DMS153 treated with DMSO at 0.1 percent for 48 hours (cell line): ENCODE measurements around the gene TMEM135.
"Not testable (repeated sequence)": the region's sequence is repeated elsewhere in the genome, so short reads cannot be mapped to it uniquely, and the experiment has no call there.

Experiments
- DNase-seq: peaks from one replicate; lab custom pipeline; 2025; ENCODE audit not compliant: unreplicated experiment; lab: John Stamatoyannopoulos, UW

Gene TMEM135

DNA sequence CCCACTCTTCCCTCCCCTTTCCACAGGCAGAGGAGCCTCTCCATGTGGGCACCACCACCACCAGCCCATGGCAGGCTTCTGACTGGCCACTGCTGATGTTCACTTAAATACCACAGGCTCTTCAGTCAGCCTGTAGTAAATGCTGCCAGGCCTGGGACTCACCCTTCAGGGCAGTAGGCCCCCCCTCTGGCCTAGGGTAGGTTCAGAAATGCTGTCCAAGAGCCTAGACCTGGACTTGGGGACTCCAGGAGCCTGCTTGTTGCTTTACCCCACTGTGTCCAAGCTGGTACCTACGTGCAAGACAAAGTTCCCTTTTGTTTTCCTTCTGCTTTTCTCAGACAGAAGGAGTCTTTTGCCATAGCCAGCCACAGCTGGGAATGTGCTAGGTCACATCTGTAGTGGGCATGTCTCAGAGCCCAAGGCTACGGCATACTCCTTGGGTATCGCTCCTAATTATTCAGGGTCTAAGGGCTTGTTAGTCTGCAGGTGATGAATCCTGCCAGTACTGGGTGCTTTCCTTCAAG is 38.6 kb downstream of the TMEM135 start:
- DNase-seq = no peak

DNA sequence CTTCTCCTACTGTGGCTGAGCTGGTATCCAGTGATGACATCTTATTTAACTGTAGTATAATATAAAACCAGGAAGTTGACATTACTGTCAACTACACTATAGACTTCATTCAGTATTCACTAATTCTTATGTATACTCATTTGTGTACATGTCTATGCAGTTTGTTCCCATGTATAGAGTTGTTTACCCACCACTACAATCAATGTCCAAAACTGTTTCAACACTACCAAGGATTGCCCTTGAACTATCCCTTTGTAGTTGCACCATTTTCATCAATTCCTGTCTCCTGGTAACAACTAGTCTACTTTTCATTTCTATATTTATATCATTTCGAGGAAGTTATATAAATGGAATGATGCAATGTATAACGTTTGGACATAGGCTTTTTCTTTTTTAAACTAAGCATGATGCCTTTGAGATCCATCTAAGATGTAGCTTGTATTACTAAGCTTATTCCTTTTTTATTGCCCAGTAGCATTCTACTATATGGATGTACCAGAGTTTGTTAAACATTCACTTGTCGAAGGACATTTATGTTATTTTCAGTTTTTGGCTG is 39.2 kb downstream of the TMEM135 start:
- no peak for DNase-seq

DNA sequence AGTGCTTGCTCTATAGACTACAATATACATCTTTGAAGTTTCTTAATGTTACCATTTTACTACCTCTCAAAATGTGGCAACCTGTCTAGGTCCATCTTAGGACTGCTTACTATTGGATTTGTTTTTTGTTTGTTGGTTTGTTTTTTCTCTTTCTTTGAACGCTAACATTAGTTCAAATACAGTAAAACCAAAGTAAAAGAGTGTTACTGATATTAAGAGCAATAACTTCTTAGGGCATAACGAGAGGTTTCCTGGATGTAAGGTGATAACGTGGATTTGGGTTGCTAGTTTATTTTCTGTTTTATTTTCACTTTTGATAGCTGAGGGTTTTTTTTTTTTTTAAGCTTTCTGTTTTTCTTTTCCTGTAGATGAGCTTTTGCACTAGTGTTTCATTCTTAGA is 43.6 kb downstream of the TMEM135 start:
- DNase-seq = no peak

DNA sequence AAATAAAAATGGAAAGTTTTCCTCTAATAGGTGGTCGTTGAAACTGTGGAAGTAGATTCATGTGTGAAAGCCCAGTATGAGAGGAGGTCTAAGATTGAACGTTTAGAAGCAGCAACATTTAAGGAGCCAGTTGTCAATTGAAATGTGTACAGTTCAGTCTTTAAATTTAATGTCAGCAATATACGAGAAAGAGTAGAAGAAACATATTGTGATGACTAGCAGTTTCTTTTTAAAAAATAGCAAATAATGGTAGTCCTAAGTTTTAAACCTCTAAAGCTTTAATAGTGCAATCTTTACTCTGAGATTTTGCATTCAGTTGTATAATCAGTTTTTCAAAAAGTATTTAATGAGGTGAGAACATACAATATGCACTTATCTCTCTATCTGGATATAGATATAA is 44.9 kb downstream of the TMEM135 start:
- no peak for DNase-seq

DNA sequence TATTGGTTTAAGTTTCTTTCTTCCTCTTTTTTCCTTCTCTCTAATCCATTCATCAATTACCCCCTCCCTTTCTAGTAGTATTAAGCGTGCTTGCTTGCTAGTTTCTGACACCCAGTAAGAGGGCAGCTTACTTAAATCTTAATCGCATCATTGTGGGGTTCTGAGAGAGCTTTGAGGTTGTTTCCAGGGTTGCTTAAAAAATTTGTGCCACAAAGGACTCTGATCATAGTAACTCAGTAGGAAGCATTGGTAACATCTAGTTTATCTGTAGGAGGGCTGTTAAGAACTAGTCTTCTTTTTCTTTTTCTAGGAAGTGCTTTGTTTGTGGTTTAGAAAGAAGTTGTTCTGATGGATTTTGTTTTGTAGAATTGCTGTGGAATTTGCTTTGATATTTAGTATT is 45.3 kb downstream of the TMEM135 start:
- no peak for DNase-seq

DNA sequence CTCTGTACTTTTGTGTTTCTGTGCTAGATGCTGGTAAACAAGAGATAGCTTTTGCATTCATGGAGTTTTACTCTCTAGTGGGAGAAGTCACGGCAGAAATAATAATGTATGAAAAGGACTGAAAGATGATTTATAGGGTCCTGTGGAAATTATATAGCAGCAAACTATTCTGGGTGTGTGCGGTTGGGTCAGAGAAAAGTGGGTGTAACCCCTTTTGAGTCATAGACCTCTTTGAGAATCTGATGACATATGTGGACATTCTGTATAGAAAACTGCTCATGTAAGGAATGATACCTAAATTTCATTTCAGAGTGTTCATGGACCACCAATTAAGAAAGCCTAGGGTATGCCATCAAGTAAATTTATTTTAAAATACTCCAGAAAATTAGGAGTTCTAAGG is 54.4 kb downstream of the TMEM135 start:
- DNase-seq = no peak

DNA sequence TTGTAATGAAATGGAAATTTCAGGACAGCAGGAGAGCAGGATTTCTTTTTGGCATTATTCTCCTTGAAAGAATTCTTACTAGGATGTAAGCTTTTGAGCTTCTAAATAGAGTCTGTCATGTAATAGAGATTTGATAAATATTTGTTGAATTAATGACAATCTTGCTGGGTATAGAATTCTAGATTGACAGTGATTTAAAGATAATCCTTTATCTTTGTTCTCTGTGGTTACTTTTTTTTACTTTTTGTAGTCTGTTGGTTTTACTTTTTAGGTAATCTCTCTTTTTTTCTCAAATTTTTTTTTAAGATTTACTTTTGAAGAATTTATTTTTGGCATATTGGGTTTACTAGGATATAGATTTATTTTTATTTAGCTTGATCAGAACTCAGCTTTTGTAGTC is 54.8 kb downstream of the TMEM135 start:
- DNase-seq = no peak

DNA sequence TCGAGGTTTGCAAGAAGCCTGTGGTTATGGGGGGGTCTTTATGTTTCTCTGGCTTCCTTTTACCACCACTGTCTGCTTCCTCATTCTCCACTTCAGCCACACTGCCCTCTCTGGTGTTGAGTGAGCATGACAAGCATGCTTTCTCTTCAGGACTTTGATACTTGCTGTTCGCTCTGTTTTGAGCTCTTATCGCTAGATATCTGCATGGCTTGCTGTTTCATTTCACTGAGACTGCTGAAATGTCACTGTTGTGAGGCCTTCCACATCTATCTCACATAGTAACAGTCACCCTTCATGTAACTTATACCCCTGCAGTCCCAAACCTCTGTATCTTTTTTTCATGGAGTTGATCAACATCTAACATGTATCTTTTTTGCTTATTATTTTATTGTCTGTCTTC is 59.8 kb downstream of the TMEM135 start:
- peak; percentile 3 for DNase-seq

DNA sequence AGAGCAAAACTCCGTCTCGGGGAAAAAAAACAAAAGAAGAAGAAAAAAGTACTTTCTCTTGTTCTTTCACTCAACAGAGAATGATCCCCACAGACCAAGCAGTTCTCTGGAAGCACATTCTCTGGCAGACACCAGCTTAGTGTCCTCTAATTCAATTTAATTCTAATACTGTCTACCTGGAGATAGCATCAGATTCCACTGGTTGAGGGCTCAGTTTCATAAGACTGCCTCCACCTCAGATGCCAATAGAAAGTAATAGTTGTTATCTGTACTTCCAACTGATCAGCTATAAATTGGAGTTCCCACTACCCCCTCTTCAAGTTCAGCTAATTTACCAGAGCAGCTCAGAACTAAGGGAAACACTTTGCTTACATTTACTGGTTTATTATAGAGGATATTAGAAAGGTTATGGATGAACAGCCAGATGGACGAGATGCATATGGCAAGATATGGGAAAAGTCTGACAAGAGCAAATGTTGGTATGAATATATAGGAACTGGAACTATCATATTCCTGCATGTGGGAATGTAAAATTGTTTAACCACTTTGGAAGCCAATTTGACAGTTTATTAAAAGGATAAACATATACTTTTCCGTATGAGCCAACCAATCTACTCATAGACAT is 64.3 kb downstream of the TMEM135 start:
- no peak for DNase-seq

DNA sequence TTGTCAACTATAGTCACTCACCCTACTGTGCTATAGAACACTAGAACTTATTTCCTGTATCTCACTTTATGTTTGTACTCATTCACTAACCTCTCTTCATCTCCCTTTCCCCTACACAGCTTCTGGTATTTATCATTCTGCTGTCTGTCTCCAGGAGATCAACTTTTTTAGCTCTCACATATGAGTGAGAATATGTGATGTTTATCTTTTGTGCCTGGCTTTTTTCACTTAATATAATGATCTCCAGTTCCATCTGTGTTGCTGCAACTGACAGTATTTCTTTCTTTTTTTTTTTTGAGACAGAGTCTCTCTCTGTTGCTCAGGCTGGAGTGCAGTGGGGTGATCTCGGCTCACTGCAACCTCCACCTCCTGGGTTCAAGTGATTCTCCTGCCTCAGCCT is 68.1 kb downstream of the TMEM135 start:
- DNase-seq = not testable (repeated sequence)

DNA sequence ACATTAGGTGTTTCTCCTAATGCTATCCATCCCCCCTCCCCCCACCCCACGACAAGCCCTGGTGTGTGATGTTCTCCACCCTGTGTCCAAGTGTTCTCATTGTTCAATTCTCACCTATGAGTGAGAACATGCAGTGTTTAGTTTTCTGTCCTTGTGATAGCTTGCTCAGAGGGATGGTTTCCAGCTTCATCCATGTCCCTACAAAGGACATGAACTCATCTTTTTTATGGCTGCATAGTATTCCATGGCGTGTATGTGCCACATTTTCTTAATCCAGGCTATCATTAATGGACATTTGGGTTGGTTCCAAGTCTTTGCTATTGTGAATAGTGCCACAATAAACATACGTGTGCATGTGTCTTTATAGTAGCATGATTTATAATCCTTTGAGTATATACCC is 69.6 kb downstream of the TMEM135 start:
- not testable (repeated sequence) for DNase-seq

DNA sequence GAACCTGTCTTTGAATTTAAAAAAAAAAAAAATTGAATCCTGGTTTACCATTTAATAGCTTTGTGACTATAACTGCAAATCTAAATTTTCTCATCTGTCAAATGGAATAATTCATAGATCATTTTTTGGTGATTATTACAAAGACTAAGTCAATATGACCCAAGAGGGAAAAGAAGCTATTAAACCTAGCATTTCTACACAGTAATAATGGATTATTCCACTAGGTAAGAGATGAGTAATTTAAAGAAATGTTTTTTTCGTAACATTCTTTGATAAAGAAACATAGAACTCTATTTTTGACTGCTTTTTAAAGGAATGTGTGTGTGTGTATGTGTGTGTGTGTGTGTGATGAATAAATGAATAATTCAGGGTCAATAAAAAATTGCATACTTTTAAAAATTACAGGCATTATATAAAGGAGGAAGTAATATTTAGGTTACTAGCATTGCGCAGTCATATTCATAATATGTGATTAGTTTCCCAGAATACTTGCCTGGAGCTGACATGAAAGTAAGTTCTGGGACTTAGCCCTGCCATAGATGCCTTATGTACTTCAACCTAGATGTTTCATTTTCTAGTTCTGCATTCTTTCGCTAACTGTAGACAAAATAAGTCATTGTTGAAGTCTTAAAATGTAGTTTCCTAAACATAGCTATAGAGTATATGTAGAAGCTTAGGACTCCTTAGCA is 72.9 kb downstream of the TMEM135 start:
- DNase-seq = no peak

DNA sequence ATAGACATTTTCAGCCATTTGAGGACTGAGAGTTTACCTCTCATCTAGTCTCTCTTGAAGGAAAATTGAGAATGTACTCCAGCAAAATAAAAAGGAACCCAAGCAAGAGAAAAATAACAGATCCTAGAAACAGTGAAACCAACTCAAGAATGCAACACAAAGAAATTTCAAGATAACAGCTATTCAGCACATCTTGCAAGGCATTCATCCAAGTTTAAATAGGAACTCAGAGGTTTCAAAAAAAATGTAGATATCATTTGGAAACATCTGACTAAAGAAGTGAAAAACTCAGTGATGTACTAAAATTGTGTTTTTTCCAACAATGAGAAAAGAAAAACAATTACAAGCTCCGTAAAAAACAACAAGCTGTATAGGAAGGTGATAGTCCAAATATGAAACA is 76.4 kb downstream of the TMEM135 start:
- no peak for DNase-seq

DNA sequence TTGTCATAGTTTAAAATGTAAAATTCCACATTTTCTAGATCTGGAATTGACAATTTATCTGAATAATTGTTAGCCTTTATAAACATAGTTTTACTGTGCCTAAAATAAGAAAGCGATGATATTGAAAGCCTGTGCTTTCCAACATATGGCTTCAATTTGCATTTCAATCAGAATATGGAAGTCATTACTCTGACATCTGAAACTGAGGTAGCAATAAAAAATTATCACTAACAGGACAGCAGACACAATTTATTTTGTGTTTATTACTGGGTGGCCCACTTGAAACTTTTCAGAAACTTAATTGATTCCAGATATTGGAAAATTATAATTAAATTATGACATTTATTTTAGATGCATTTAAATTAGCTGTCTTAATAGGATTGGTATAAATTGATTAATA is 78.5 kb downstream of the TMEM135 start:
- DNase-seq = no peak

DNA sequence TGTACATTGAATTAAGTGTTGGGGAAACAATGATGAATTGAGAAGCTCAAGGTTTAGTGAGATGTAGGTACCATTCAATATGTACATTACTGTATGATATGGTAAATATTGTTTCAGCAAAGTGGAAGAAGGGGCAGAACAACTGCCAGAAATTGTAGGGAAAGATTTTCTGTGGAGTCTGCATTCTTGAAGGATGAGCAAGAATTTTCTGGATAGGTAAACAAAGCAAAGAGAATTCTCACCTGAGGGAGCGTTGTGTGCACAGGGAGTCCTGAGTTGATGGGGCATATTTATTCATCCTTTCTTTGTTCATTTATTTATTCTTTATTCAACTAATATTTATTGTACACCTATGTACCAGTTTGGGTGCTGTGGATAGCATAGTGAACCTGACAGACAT is 83.2 kb downstream of the TMEM135 start:
- DNase-seq = no peak

DNA sequence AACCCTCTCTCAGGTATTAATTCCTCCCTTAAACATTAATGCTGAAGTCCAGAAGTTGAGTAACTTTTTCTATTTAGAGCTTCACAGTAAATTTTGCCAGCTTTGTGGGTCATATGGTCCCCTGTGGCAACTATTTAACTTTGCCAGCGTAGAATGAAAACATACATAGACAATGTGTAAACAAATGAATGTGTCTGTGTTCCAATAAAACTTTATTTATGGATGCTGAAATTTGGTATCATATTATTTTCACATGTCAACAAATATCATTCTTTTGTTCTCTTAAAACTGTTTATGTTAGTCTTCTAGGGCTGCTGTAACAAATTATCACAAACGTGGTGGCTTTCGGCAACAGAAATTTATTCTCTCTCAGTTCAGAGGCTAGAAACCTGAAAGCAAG is 85.1 kb downstream of the TMEM135 start:
- DNase-seq = no peak

DNA sequence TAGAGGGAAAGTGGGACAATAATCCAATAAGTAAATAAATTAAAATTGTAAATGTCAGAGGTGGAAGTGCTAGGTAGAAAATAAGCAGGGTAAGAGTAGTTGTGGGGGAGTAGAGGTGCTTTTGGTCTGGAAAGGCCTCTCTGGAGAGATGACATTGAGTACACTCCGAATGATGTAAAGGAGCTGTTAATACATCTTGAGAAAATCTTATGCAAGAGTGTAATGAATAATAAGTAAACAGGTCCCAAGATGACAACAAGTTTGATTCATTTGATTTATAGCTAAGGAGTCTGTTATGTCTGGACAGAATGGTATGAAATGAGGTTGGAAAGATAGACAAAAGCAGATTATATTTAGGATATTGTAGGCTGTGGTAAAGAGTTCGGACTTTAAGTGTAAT is 87.5 kb downstream of the TMEM135 start:
- DNase-seq = no peak

DNA sequence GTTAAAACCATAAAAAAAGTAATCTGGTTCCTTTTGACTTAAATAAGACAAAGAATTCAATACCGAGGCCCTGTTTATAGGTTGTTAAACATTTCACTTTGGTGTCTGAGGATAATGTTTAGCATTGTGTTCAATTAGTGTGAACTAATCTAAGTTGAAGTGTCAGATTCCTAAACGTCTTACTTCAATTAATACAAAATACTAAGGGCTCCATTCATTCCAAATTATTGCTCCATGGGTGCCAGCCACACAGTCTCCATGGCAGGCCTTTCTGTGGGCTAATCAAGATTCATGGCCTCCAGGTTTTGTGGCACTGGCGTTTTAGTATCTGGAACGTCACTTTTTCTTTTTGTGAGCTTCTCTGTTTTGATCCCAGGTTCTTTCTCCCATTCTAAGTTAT is 89.4 kb downstream of the TMEM135 start:
- DNase-seq = no peak

DNA sequence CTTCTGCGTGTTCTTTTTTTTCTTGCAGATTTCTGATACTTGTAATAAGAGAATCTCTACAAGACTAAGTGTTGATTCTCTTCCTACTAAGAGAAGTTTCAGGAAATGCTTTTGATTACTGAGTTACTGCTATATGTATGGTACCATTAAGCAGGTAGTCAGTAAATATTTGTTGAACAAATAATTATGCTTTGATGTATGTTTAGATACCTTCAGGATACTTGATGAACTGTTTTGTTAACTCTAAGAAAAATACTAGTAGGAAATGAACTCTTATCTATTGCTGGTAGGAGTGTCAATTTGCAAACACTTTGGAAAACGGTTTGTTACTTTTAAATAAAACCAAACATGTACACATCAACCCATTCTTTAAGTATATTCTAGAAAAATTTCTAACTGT is 90.6 kb downstream of the TMEM135 start:
- no peak for DNase-seq

DNA sequence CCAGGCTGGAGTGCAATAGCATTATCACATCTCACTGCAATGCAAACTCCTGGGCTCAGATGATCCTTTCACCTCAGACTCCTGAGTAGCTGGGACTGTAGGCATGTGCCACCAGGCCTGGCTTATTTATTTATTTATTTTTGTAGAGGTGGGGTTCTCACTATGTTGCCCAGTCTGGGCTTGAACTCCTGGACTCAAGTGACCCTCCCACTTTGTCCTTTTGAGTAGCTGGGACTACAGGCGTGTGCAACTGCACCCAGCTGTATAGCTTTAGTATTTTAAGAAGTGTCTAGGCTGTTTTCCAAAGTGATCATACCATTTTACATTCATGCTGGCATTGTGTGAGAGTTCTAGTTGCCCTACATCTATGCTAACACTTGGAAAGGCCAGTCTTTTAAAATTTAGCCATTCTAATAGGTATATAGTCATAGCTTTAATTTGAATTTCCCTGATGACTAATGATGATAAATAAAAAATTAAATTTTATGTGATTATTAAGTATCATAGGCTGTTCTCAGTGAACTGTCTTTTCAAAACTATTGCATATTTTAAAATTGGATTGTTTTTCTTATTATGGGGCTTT is 96.9 kb downstream of the TMEM135 start:
- DNase-seq = no peak

DNA sequence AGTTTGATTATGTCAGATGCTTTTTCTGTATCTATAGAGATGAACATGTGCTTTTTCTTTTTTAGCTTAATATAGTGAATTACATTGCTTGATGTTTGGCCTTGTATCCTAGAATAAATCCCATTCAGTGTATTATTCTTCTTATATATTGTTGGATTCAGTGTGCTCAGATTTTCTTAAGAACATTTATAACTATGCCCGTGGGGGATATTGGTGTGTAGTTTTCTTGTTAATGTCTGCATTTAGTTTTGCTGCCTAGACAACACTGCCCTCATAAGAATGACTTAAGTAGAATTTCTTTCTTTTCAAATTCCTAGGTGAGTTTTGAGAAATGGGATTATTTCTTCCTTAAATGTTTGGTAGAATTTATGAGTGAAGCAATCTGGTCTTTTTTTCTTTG is 98.5 kb downstream of the TMEM135 start:
- DNase-seq = no peak

DNA sequence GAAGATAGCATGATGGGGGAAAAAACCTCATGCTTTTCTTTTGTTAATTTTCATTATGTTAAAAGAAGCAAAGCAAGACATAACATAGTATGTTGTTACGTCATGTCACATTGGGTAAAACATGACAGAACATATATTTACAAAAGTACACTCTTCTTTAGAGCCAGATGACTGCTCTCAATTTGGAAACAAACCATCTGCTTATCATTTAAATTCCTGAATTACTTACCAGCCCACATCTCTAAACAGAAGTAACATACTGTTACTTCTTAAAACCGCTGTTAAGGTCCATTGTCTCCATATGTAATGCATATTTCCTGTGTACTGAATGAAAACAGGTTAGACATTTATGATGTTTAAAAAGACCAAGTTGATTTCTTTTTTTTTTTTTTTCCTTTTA is 100.0 kb downstream of the TMEM135 start:
- DNase-seq = no peak
